Mesothelial cell of epicardium (in vitro differentiated cells): Measurements from ENCODE around the gene ATF1. TPM values are rescaled to one million over a fixed set of nuclear protein-coding genes. Genes with fewer than 3 reads are reported as not detected.
"Not testable (repeated sequence)": the region's sequence is repeated elsewhere in the genome, so short reads cannot be mapped to it uniquely, and the experiment has no call there.

Source experiments
- DNase-seq, 2 experiments: peaks; one replicate each; pipeline ENCODE4 v3.0.0; 2021; ENCODE audit warnings: low spot score in 2 of 2; ENCODE audit not compliant: unreplicated experiment in 2 of 2
- H3K27ac Mint-ChIP-seq: 2 replicates; pipeline ENCODE4 v1.8.0; 2021; ENCODE audit warnings: mixed read lengths
- H3K27me3 Mint-ChIP-seq: 2 replicates; pipeline ENCODE4 v1.8.0; 2021; ENCODE audit warnings: low read depth, mixed read lengths
- H3K36me3 Mint-ChIP-seq: 2 replicates; pipeline ENCODE4 v1.8.0; 2021; ENCODE audit warnings: mixed read lengths
- H3K4me1 Mint-ChIP-seq: 2 replicates; pipeline ENCODE4 v1.8.0; 2021; ENCODE audit warnings: mixed read lengths
- H3K4me3 Mint-ChIP-seq: 2 replicates; pipeline ENCODE4 v1.8.0; 2021; ENCODE audit warnings: mild to moderate bottlenecking, moderate library complexity, mixed read lengths
- H3K9me3 Mint-ChIP-seq: 2 replicates; pipeline ENCODE4 v1.8.0; 2021; ENCODE audit warnings: mixed read lengths
- CTCF ChIP-seq: fragments of 200-600 bp; sonication (generic); IDR thresholded peaks from one replicate; pipeline ENCODE4 v1.5.0; 2021; ENCODE audit warnings: antibody characterized with exemption; ENCODE audit not compliant: unreplicated experiment
- total RNA-seq: library from RNA; stranded (reverse); gene quantifications from 3 replicates; pipeline ENCODE4 v1.2.1, GENCODE V29; 2021

ATF1 gene
- total RNA-seq, 1 donor from 2014 or later = 27.9 TPM

GRCh38 chr12:50751948-50752721, 11.8 kb upstream of the ATF1 start:
- Mint-ChIP-seq H3K27me3 (no peaks in the 10 kb centered on the region), H3K4me1 (peaks cover 15% of the 10 kb centered on the region), H3K36me3 (peaks cover 23% of the 10 kb centered on the region), H3K9me3 (peaks cover 10% of the 10 kb centered on the region), H3K27ac (peak overlapping the region; percentile 77), H3K4me3 (no peak overlapping the region)
- no peak for DNase-seq
- no peak for TF ChIP-seq CTCF

GRCh38 chr12:50753232-50753769, 10.6 kb upstream of the ATF1 start:
- Mint-ChIP-seq H3K36me3 (peaks cover 23% of the 10 kb centered on the region), H3K27me3 (no peaks in the 10 kb centered on the region), H3K4me3 (no peak overlapping the region), H3K9me3 (peaks cover 10% of the 10 kb centered on the region), H3K4me1 (peaks cover 15% of the 10 kb centered on the region), H3K27ac (peak overlapping the region; percentile 30)
- no peak for DNase-seq
- no peak for TF ChIP-seq CTCF

- Mint-ChIP-seq H3K4me3 (peak overlapping the region; percentile 84), H3K36me3 (peaks cover 5% of the 10 kb centered on the region), H3K27ac (peak overlapping the region; percentile 99), H3K4me1 (peaks cover 33% of the 10 kb centered on the region), H3K27me3 (no peaks in the 10 kb centered on the region), H3K9me3 (no peaks in the 10 kb centered on the region)
- DNase-seq = peak; percentile 67 to 69
- no peak for TF ChIP-seq CTCF
Observed at GRCh38 chr12:50764286-50765094, 589 bp downstream of the ATF1 start.

- no peaks in the 10 kb centered on the region for H3K27me3 Mint-ChIP-seq
- no peak for DNase-seq
- no peak for TF ChIP-seq CTCF
- peaks cover 6% of the 10 kb centered on the region for H3K36me3 Mint-ChIP-seq
- H3K4me1 Mint-ChIP-seq = peaks cover 33% of the 10 kb centered on the region
- peaks cover under 1% of the 10 kb centered on the region for H3K9me3 Mint-ChIP-seq
- peak overlapping the region; percentile 84 for H3K4me3 Mint-ChIP-seq
- peak overlapping the region; percentile 86 for H3K27ac Mint-ChIP-seq
Observed at GRCh38 chr12:50765095-50765911, 1.4 kb downstream of the ATF1 start.

- H3K36me3 Mint-ChIP-seq = peaks cover 31% of the 10 kb centered on the region
- peaks cover 12% of the 10 kb centered on the region for H3K9me3 Mint-ChIP-seq
- no peak overlapping the region for H3K4me3 Mint-ChIP-seq
- TF ChIP-seq CTCF = no peak
- peak overlapping the region; percentile 50 for H3K27ac Mint-ChIP-seq
- peaks cover 26% of the 10 kb centered on the region for H3K4me1 Mint-ChIP-seq
- DNase-seq = no peak
- H3K27me3 Mint-ChIP-seq = no peaks in the 10 kb centered on the region
Observed at GRCh38 chr12:50768391-50768790, 4.5 kb downstream of the ATF1 start.

GRCh38 chr12:50768813-50769212, 4.9 kb downstream of the ATF1 start:
- not testable (repeated sequence) for DNase-seq, H3K4me3 Mint-ChIP-seq, H3K27ac Mint-ChIP-seq, H3K27me3 Mint-ChIP-seq
- Mint-ChIP-seq H3K36me3 (peaks cover 33% of the 10 kb centered on the region), H3K4me1 (peaks cover 24% of the 10 kb centered on the region), H3K9me3 (peaks cover 12% of the 10 kb centered on the region)
